Endothelial cell of umbilical vein (primary cell): ENCODE data around the gene REM2. TPM values are rescaled to one million over a fixed set of nuclear protein-coding genes. Genes with fewer than 3 reads are reported as not detected.

Experiments used
- BruUV-seq: library from RNA; stranded (reverse); fragments of 400-500 nt; replicated peaks from 2 replicates; lab custom pipeline; 2021; lab: Mats Ljungman, UMichigan
- CTCF ChIA-PET: fragments of 300-600, 350-600 bp; sonication (Branson Sonifier 250); formaldehyde crosslinking; loops from one replicate; lab custom pipeline; 2021; ENCODE audit warnings: antibody characterized with exemption, inconsistent platforms; lab: Charles Lee
- POLR2A ChIA-PET: fragments of 300-600, 350-600 bp; sonication (Branson Sonifier 250); formaldehyde crosslinking; loops from one replicate; lab custom pipeline; 2021; ENCODE audit warnings: antibody characterized with exemption, inconsistent platforms; lab: Charles Lee
- DNase-seq: peaks from one replicate; pipeline ENCODE4 v3.0.0-alpha.2; 2011; ENCODE audit warnings: low read depth, low spot score
- FAIRE-seq: peaks from 2 replicates; lab custom pipeline; 2011; peaks lifted over from hg19 to GRCh38; lab: Jason Lieb, UNC
- H2AFZ ChIP-seq: 2 replicates; pipeline ENCODE4 v1.6.0; 2012; ENCODE audit warnings: low read depth, low read length, control low read depth, inconsistent platforms
- H3K27ac ChIP-seq: 2 replicates; pipeline ENCODE4 v1.5.1; 2011; ENCODE audit warnings: low read depth, mild to moderate bottlenecking, control low read depth, low read length, moderate library complexity; ENCODE audit not compliant: insufficient read depth
- H3K27me3 ChIP-seq, 2 experiments: 2 replicates each; pipeline versions ENCODE4 v1.6.0 to v1.6.1; 2011; ENCODE audit warnings: low read length in 2 of 2, mixed read lengths in 1 of 2; ENCODE audit not compliant: control insufficient read depth in 2 of 2, insufficient read depth in 2 of 2
- H3K36me3 ChIP-seq, 2 experiments: 2 replicates in 1 of 2; 3 replicates in 1 of 2; pipeline ENCODE4 v1.5.1; 2011; ENCODE audit warnings: low read length in 2 of 2, mild to moderate bottlenecking in 1 of 2, moderate library complexity in 1 of 2; ENCODE audit not compliant: control insufficient read depth in 2 of 2, insufficient read depth in 2 of 2; ENCODE audit errors: extremely low read depth in 1 of 2
- H3K4me1 ChIP-seq: 3 replicates; pipeline ENCODE4 v1.5.1; 2011; ENCODE audit warnings: mild to moderate bottlenecking, low read length; ENCODE audit not compliant: control insufficient read depth, insufficient read depth; ENCODE audit errors: extremely low read depth
- H3K4me2 ChIP-seq: 2 replicates; pipeline ENCODE4 v1.6.1; 2011; ENCODE audit warnings: low read length, control low read depth, mixed read lengths; ENCODE audit not compliant: insufficient read depth
- H3K4me3 ChIP-seq, 3 experiments: fragments of 200-600 bp in 1 of 3; sonication (generic), shearing (Covaris generic) in 1 of 3; replicated peaks in 1 of 3; 2 replicates each; pipeline ENCODE4 v1.5.1; 2011 to 2016; ENCODE audit warnings: control low read depth in 3 of 3, low read length in 3 of 3, mild to moderate bottlenecking in 2 of 3, inconsistent platforms in 1 of 3, low read depth in 1 of 3, moderate library complexity in 1 of 3; ENCODE audit not compliant: insufficient read depth in 1 of 3
- H3K79me2 ChIP-seq: 2 replicates; pipeline ENCODE4 v1.6.0; 2012; ENCODE audit warnings: low read length, inconsistent platforms; ENCODE audit not compliant: control insufficient read depth, insufficient read depth
- H3K9ac ChIP-seq: replicated peaks from 2 replicates; pipeline ENCODE3; 2011; ENCODE audit warnings: low read length, control low read depth; ENCODE audit not compliant: insufficient read depth; ENCODE audit errors: extremely low read depth
- H3K9me1 ChIP-seq: replicated peaks from 3 replicates; pipeline ENCODE4 v1.6.0; 2011; ENCODE audit warnings: mild to moderate bottlenecking, low read length; ENCODE audit not compliant: control insufficient read depth, insufficient read depth; ENCODE audit errors: extremely low read depth
- H3K9me3 ChIP-seq: replicated peaks from 2 replicates; pipeline ENCODE4 v1.5.1; 2012; ENCODE audit warnings: low read length, inconsistent platforms; ENCODE audit not compliant: control insufficient read depth, insufficient read depth
- H4K20me1 ChIP-seq: replicated peaks from 2 replicates; pipeline ENCODE3; 2011; ENCODE audit warnings: mild to moderate bottlenecking, low read length; ENCODE audit not compliant: control insufficient read depth, insufficient read depth; ENCODE audit errors: extremely low read depth
- EZH2 ChIP-seq: IDR thresholded peaks from 2 replicates; pipeline ENCODE4 v1.6.1; 2012; ENCODE audit warnings: borderline replicate concordance, low read depth, mild to moderate bottlenecking, moderate library complexity, low read length, inconsistent platforms; ENCODE audit not compliant: severe bottlenecking
- FOS ChIP-seq: IDR thresholded peaks from 2 replicates; pipeline ENCODE4 v1.6.1; 2011; ENCODE audit warnings: mild to moderate bottlenecking, low read length, moderate library complexity, borderline replicate concordance; ENCODE audit not compliant: insufficient read depth
- GATA2 ChIP-seq: IDR thresholded peaks from 2 replicates; pipeline ENCODE4 v1.7.0; 2011; ENCODE audit warnings: low read depth, mild to moderate bottlenecking, moderate library complexity, mixed read lengths, low read length; ENCODE audit not compliant: insufficient read length, insufficient read depth
- JUN ChIP-seq: IDR thresholded peaks from 2 replicates; pipeline ENCODE4 v1.6.1; 2011; ENCODE audit warnings: borderline replicate concordance, low read depth; ENCODE audit not compliant: insufficient read length, insufficient read depth
- MYC ChIP-seq: IDR thresholded peaks from one replicate; pipeline ENCODE4 v1.6.1; 2011; ENCODE audit warnings: mild to moderate bottlenecking, low read depth, low read length
- POLR2A ChIP-seq: IDR thresholded peaks from 2 replicates; pipeline ENCODE4 v1.6.1; 2012; ENCODE audit warnings: low read depth, mild to moderate bottlenecking, control low read depth, low read length
- POLR2AphosphoS5 ChIP-seq: IDR thresholded peaks from 2 replicates; pipeline ENCODE4 v1.6.1; 2012; ENCODE audit warnings: low read depth, mild to moderate bottlenecking, control low read depth, low read length, moderate library complexity; ENCODE audit not compliant: insufficient read depth
- dilution Hi-C: fragments of 300-500 bp; cut with MboI; formaldehyde crosslinking; loops from one replicate; pipeline ENCODE4 v1.15.0; 2019; ENCODE audit warnings: low sequenced_read_pairs; ENCODE audit not compliant: extremely low pct_ligation_motif_present
- intact Hi-C: fragments of 100-400 bp; cut with micrococcal nuclease; formaldehyde crosslinking; loops from one replicate; pipeline ENCODE4 v1.10.0; 2022
- polyA plus RNA-seq, 4 experiments: library from polyadenylated mRNA; depleted of rRNA in 3 of 4; stranded (reverse) in 3 of 4; unstranded in 1 of 4; fragments of >200 nt; gene quantifications; 2 replicates each; pipeline versions ENCODE4 v1.2.1 to v1.2.3, GENCODE V29; 2011 to 2012; ENCODE audit warnings: missing spikeins in 1 of 4
- total RNA-seq: library from RNA; stranded (reverse); gene quantifications from 2 replicates; pipeline ENCODE4 v1.2.3, GENCODE V29; 2021
- TF ChIP-seq, protein P1 (sequence below), 2 donors: IDR thresholded peaks; 1 replicate in 1 of 2; 2 replicates in 1 of 2; pipeline ENCODE4 v1.5.1; 2011; ENCODE audit warnings: low read length in 2 of 2, mild to moderate bottlenecking in 2 of 2, moderate library complexity in 2 of 2, control low read depth in 1 of 2, inconsistent platforms in 1 of 2, low read depth in 1 of 2; ENCODE audit not compliant: insufficient read depth in 1 of 2; ENCODE audit errors: extremely low read depth in 1 of 2
- TF ChIP-seq, protein P2 (sequence below): IDR thresholded peaks from 2 replicates; pipeline ENCODE4 v1.6.1; 2011; ENCODE audit not compliant: insufficient read depth, insufficient read length

REM2 gene
- total and polyA plus RNA-seq, 2 donors (not counting 3 experiments of a cell fraction or from before 2014, with no cell fraction given), result 0.33 TPM; not detected in 1

DNA sequence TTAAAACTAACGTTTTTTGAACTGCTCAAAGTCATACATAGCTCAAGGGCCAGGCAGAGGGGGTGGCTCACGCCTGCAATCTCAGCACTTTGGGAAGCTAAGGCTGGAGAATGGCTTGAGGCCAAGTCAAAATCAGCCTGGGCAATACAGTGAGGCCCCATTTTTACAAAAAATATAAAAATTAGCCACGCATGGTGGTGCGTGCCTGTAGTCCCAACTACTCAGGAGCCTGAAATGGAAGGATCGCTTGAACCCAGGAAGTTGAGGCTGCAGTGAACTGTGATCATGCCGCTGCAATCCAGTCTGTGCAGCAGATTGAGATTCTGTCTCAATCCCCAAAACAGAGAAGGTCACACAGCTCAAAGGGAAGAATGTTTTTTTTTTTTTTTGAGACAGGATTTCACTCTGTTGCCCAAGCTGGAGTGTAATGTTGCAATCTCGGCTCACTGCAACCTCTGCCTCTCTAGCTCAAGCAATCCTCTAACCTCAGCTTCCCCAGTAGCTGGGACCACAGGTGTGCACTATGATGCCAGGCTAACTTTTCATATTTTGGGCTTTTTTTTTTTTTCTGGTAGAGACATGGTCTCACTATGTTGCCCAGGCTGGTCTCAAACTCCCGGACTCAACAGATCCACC lies 33.0 kb downstream of the REM2 start:
- no TSS peak for BruUV-seq
- no peak overlapping the region for H3K27ac ChIP-seq
- DNase-seq, result no peak
- no peaks in the 10 kb centered on the region for H3K27me3 ChIP-seq
- intact Hi-C loops, result loop anchor here (5.0 kb wide), 1 partner anchor 359 kb away; no protein-coding TSS in a partner anchor
- CTCF ChIA-PET, result interaction anchor here (1.0 to 1.3 kb wide), 2 partner anchors 15 to 26 kb away, joined by 3 read pairs; no protein-coding TSS in a partner anchor
- dilution Hi-C loops, result no loop called here
- no peak for FAIRE-seq
- peaks cover 42% of the 10 kb centered on the region for H3K79me2 ChIP-seq
- no peak overlapping the region for H3K4me3 ChIP-seq
- H3K4me1 ChIP-seq, result peaks cover 9% of the 10 kb centered on the region
- no peak overlapping the region for H3K4me2 ChIP-seq
- POLR2A ChIA-PET, result interaction anchor here (0.7 kb wide), 2 partner anchors 28 to 281 kb away, joined by 3 to 5 read pairs; no protein-coding TSS in a partner anchor
- H2AFZ ChIP-seq, result no peak overlapping the region
- H4K20me1 ChIP-seq, result no peaks in the 10 kb centered on the region
- H3K36me3 ChIP-seq, result no peaks in the 10 kb centered on the region
- H3K9me3 ChIP-seq, result no peaks in the 10 kb centered on the region
- no peaks in the 10 kb centered on the region for H3K9me1 ChIP-seq
- TF ChIP-seq EZH2 (no peak), MYC (no peak), FOS (no peak), GATA2 (no peak), POLR2A (no peak), POLR2AphosphoS5 (no peak), JUN (no peak)
- TF ChIP-seq, protein P1, sequence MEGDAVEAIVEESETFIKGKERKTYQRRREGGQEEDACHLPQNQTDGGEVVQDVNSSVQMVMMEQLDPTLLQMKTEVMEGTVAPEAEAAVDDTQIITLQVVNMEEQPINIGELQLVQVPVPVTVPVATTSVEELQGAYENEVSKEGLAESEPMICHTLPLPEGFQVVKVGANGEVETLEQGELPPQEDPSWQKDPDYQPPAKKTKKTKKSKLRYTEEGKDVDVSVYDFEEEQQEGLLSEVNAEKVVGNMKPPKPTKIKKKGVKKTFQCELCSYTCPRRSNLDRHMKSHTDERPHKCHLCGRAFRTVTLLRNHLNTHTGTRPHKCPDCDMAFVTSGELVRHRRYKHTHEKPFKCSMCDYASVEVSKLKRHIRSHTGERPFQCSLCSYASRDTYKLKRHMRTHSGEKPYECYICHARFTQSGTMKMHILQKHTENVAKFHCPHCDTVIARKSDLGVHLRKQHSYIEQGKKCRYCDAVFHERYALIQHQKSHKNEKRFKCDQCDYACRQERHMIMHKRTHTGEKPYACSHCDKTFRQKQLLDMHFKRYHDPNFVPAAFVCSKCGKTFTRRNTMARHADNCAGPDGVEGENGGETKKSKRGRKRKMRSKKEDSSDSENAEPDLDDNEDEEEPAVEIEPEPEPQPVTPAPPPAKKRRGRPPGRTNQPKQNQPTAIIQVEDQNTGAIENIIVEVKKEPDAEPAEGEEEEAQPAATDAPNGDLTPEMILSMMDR (IDR thresholded peaks at IDR 0.05; ENCODE audit: extremely low read depth in 1 of 2, insufficient read depth in 1 of 2, low read depth in 1 of 2, low read length in 2 of 2), result no peak
- TF ChIP-seq, protein P2, sequence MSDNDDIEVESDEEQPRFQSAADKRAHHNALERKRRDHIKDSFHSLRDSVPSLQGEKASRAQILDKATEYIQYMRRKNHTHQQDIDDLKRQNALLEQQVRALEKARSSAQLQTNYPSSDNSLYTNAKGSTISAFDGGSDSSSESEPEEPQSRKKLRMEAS, result no peak
- no peak overlapping the region for H3K9ac ChIP-seq
